ENCODE results near the gene ENGASE. TPM values are rescaled to one million over a fixed set of nuclear protein-coding genes. Genes with fewer than 3 reads are reported as not detected.

Gene ENGASE
- total RNA-seq, 2 experiments from 2014 or later, result 42.5 to 43.4 TPM

- H3K4me1 Mint-ChIP-seq (ENCODE audit: low read depth), result no peaks in the 10 kb centered on the region
- H3K36me3 Mint-ChIP-seq, result peaks cover 12% of the 10 kb centered on the region
- H3K9me3 Mint-ChIP-seq, result no peaks in the 10 kb centered on the region
- H3K27ac Mint-ChIP-seq, result no peak overlapping the region
- intact Hi-C loops (cut with micrococcal nuclease), result no loop called here
- no peak for DNase-seq
- ChIA-PET CTCF (interaction anchor here (0.7 to 6.5 kb wide), 11 partner anchors 8 to 315 kb away, joined by 3 to 67 read pairs (median 4); partner anchors contain the start of gene ENGASE), POLR2A (no interaction called here)
- H3K4me3 Mint-ChIP-seq, result no peak overlapping the region
- no peaks in the 10 kb centered on the region for H3K27me3 Mint-ChIP-seq
Measured at GRCh38 chr17:79085154-79085920, 10.7 kb downstream of the ENGASE start.

GRCh38 chr17:79085921-79086551, 11.4 kb downstream of the ENGASE start:
- Mint-ChIP-seq H3K36me3 (peaks cover 7% of the 10 kb centered on the region), H3K27ac (no peak overlapping the region), H3K4me3 (no peak overlapping the region), H3K4me1 (ENCODE audit: low read depth) (no peaks in the 10 kb centered on the region), H3K9me3 (no peaks in the 10 kb centered on the region), H3K27me3 (no peaks in the 10 kb centered on the region)
- POLR2A ChIA-PET, result no interaction called here
- DNase-seq, result no peak
- intact Hi-C loops (cut with micrococcal nuclease), result loop anchor here (2.0 kb wide), 1 partner anchor 307 kb away; no protein-coding TSS in a partner anchor
- CTCF ChIA-PET, result interaction anchor here (0.8 to 6.5 kb wide), 7 partner anchors 8 to 308 kb away, joined by 3 to 67 read pairs (median 4); partner anchors contain the start of gene ENGASE

GRCh38 chr17:79086609-79087427, 12.2 kb downstream of the ENGASE start:
- CTCF ChIA-PET, result interaction anchor here (0.6 to 6.5 kb wide), 14 partner anchors 8 to 631 kb away, joined by 3 to 67 read pairs (median 4); partner anchors contain the start of gene ENGASE
- H3K9me3 Mint-ChIP-seq, result no peaks in the 10 kb centered on the region
- intact Hi-C loops (cut with micrococcal nuclease), result loop anchor here (1.0 to 2.0 kb wide), 2 partner anchors 301 to 306 kb away; no protein-coding TSS in a partner anchor

GRCh38 chr17:79087428-79088143, 13.0 kb downstream of the ENGASE start:
- Mint-ChIP-seq H3K4me1 (ENCODE audit: low read depth) (no peaks in the 10 kb centered on the region), H3K27ac (no peak overlapping the region), H3K36me3 (peaks cover 4% of the 10 kb centered on the region), H3K9me3 (no peaks in the 10 kb centered on the region), H3K27me3 (peaks cover 2% of the 10 kb centered on the region), H3K4me3 (no peak overlapping the region)
- POLR2A ChIA-PET, result no interaction called here
- DNase-seq, result peak; percentile 82
- CTCF ChIA-PET, result interaction anchor here (0.6 to 6.5 kb wide), 18 partner anchors 9 to 632 kb away, joined by 3 to 67 read pairs (median 4); partner anchors contain the start of gene ENGASE
- intact Hi-C loops (cut with micrococcal nuclease), result loop anchor here (1.0 to 2.0 kb wide), 2 partner anchors 301 to 305 kb away; no protein-coding TSS in a partner anchor

More at GRCh38 chr17:79086609-79087427, 12.2 kb downstream of the ENGASE start:
- DNase-seq, result no peak
- Mint-ChIP-seq H3K4me3 (no peak overlapping the region), H3K27ac (no peak overlapping the region), H3K27me3 (no peaks in the 10 kb centered on the region), H3K4me1 (ENCODE audit: low read depth) (no peaks in the 10 kb centered on the region), H3K36me3 (peaks cover 6% of the 10 kb centered on the region)
- POLR2A ChIA-PET, result no interaction called here

GRCh38 chr17:79088247-79088996, 13.8 kb downstream of the ENGASE start:
- Mint-ChIP-seq H3K9me3 (no peaks in the 10 kb centered on the region), H3K36me3 (peaks cover 4% of the 10 kb centered on the region), H3K4me3 (no peak overlapping the region), H3K27me3 (peaks cover 3% of the 10 kb centered on the region), H3K4me1 (ENCODE audit: low read depth) (no peaks in the 10 kb centered on the region), H3K27ac (no peak overlapping the region)
- ChIA-PET POLR2A (no interaction called here), CTCF (interaction anchor here (0.6 to 6.5 kb wide), 11 partner anchors 13 to 305 kb away, joined by 3 to 67 read pairs (median 4); no protein-coding TSS in a partner anchor)
- no peak for DNase-seq
- intact Hi-C loops (cut with micrococcal nuclease), result no loop called here

GRCh38 chr17:79088997-79089328, 14.3 kb downstream of the ENGASE start:
- DNase-seq, result no peak
- ChIA-PET CTCF (interaction anchor here (0.9 to 6.5 kb wide), 5 partner anchors 22 to 305 kb away, joined by 4 to 67 read pairs (median 6); no protein-coding TSS in a partner anchor), POLR2A (no interaction called here)
- no peaks in the 10 kb centered on the region for H3K4me1 Mint-ChIP-seq (ENCODE audit: low read depth)
- intact Hi-C loops (cut with micrococcal nuclease), result no loop called here
- H3K27me3 Mint-ChIP-seq, result peaks cover 5% of the 10 kb centered on the region
- H3K4me3 Mint-ChIP-seq, result no peak overlapping the region
- peaks cover 4% of the 10 kb centered on the region for H3K36me3 Mint-ChIP-seq
- H3K9me3 Mint-ChIP-seq, result no peaks in the 10 kb centered on the region
- H3K27ac Mint-ChIP-seq, result no peak overlapping the region

- peaks cover 14% of the 10 kb centered on the region for H3K27me3 Mint-ChIP-seq
- POLR2A ChIA-PET, result no interaction called here
- intact Hi-C loops (cut with micrococcal nuclease), result no loop called here
- no peaks in the 10 kb centered on the region for H3K9me3 Mint-ChIP-seq
- H3K4me1 Mint-ChIP-seq (ENCODE audit: low read depth), result no peaks in the 10 kb centered on the region
- DNase-seq, result no peak
- CTCF ChIA-PET, result interaction anchor here (0.5 to 6.5 kb wide), 4 partner anchors 23 to 1430 kb away, joined by 4 to 67 read pairs (median 4); no protein-coding TSS in a partner anchor
- H3K36me3 Mint-ChIP-seq, result peaks cover 4% of the 10 kb centered on the region
- H3K4me3 Mint-ChIP-seq, result no peak overlapping the region
- no peak overlapping the region for H3K27ac Mint-ChIP-seq
Measured at GRCh38 chr17:79089720-79090442, 15.3 kb downstream of the ENGASE start.

- Mint-ChIP-seq H3K27me3 (peaks cover 15% of the 10 kb centered on the region), H3K36me3 (peaks cover 4% of the 10 kb centered on the region), H3K9me3 (no peaks in the 10 kb centered on the region), H3K4me3 (no peak overlapping the region), H3K27ac (no peak overlapping the region), H3K4me1 (ENCODE audit: low read depth) (no peaks in the 10 kb centered on the region)
- DNase-seq, result no peak
- POLR2A ChIA-PET, result no interaction called here
- intact Hi-C loops (cut with micrococcal nuclease), result no loop called here
- CTCF ChIA-PET, result interaction anchor here (1.7 kb wide), 1 partner anchor 303 kb away, joined by 5 read pairs; no protein-coding TSS in a partner anchor
Measured at GRCh38 chr17:79090443-79091225, 16.0 kb downstream of the ENGASE start.

GRCh38 chr17:79091226-79091670, 16.6 kb downstream of the ENGASE start:
- intact Hi-C loops (cut with micrococcal nuclease), result no loop called here
- Mint-ChIP-seq H3K9me3 (no peaks in the 10 kb centered on the region), H3K4me1 (ENCODE audit: low read depth) (no peaks in the 10 kb centered on the region), H3K27ac (no peak overlapping the region), H3K4me3 (no peak overlapping the region), H3K27me3 (peaks cover 18% of the 10 kb centered on the region), H3K36me3 (peaks cover 4% of the 10 kb centered on the region)
- CTCF ChIA-PET, result interaction anchor here (1.7 kb wide), 1 partner anchor 302 kb away, joined by 5 read pairs; no protein-coding TSS in a partner anchor
- DNase-seq, result no peak
- POLR2A ChIA-PET, result no interaction called here

- Mint-ChIP-seq H3K4me1 (ENCODE audit: low read depth) (no peaks in the 10 kb centered on the region), H3K27ac (no peak overlapping the region), H3K9me3 (no peaks in the 10 kb centered on the region), H3K4me3 (no peak overlapping the region), H3K36me3 (no peaks in the 10 kb centered on the region), H3K27me3 (peaks cover 20% of the 10 kb centered on the region)
- no peak for DNase-seq
- CTCF ChIA-PET, result interaction anchor here (1.5 kb wide), 1 partner anchor 299 kb away, joined by 6 read pairs; no protein-coding TSS in a partner anchor
- intact Hi-C loops (cut with micrococcal nuclease), result no loop called here
- POLR2A ChIA-PET, result no interaction called here
Measured at GRCh38 chr17:79092567-79092966, 17.9 kb downstream of the ENGASE start.
